Astrocyte of the spinal cord (primary cell): ENCODE measurements around the gene PLPP6.

Experiments
- DNase-seq: peaks from one replicate; pipeline ENCODE4 v3.0.0; 2011; ENCODE audit warnings: low read depth, low spot score
- H3K4me3 ChIP-seq: 2 replicates; pipeline ENCODE4 v1.5.1; 2011; ENCODE audit warnings: low read depth, mild to moderate bottlenecking, low read length, moderate library complexity
- CTCF ChIP-seq: IDR thresholded peaks from 2 replicates; pipeline ENCODE4 v1.5.1; 2012; ENCODE audit warnings: low read depth, mild to moderate bottlenecking, low read length, inconsistent platforms
- in situ Hi-C: cut with HindIII; loops from 2 replicates; pipeline ENCODE4 v1.10.0; 2017; ENCODE audit warnings: low sequenced_read_pairs

PLPP6 gene

GRCh38 chr9:4661165-4661564 is 929 bp upstream of the PLPP6 start:
- no peak for DNase-seq
- no peak overlapping the region for H3K4me3 ChIP-seq

GRCh38 chr9:4661611-4662010 is 483 bp upstream of the PLPP6 start:
- no peak for TF ChIP-seq CTCF
- peak overlapping the region; percentile 61 for H3K4me3 ChIP-seq
- DNase-seq, result no peak
- in situ Hi-C loops, result no loop called here

More at GRCh38 chr9:4661165-4661564, 929 bp upstream of the PLPP6 start:
- in situ Hi-C loops, result no loop called here
- no peak for TF ChIP-seq CTCF

GRCh38 chr9:4662989-4663792 is 1.1 kb downstream of the PLPP6 start:
- no peak for TF ChIP-seq CTCF
- in situ Hi-C loops, result no loop called here
- H3K4me3 ChIP-seq, result peak overlapping the region; percentile 61
- DNase-seq, result no peak

- in situ Hi-C loops, result no loop called here
- DNase-seq, result no peak
- no peak for TF ChIP-seq CTCF
- no peak overlapping the region for H3K4me3 ChIP-seq
These were observed 1.9 kb downstream of the PLPP6 start for GRCh38 chr9:4663956-4664355.

GRCh38 chr9:4665357-4665756 is 3.3 kb downstream of the PLPP6 start:
- no peak for TF ChIP-seq CTCF
- in situ Hi-C loops, result no loop called here
- H3K4me3 ChIP-seq, result no peak overlapping the region
- DNase-seq, result no peak

GRCh38 chr9:4666042-4666699 is 4.1 kb downstream of the PLPP6 start, which contains the start of gene SPATA6L:
Gene SPATA6L, minus strand, starts transcription at chr9:4666480. Its CDS starts 230 bp downstream, at chr9:4666250.
- in situ Hi-C loops, result no loop called here
- DNase-seq, result peak; percentile 43
- peak; percentile 10 for TF ChIP-seq CTCF
- H3K4me3 ChIP-seq, result peak within 1 kb of the TSS; percentile 44
